Hepatocyte (in vitro differentiated cells): Measurements from ENCODE around the gene MTA3.

ENCODE experiments used
- CTCF ChIP-seq: fragments of 200-600 bp; sonication (generic); IDR thresholded peaks from 2 replicates; pipeline ENCODE4 v1.5.1; 2016; ENCODE audit warnings: antibody characterized with exemption, mild to moderate bottlenecking; ENCODE audit not compliant: poor library complexity
- EZH2 ChIP-seq: fragments of 200-600 bp; sonication (generic); IDR thresholded peaks from 2 replicates; pipeline ENCODE4 v1.6.1; 2016; ENCODE audit warnings: antibody characterized with exemption, mild to moderate bottlenecking, borderline replicate concordance
- EZH2phosphoT487 ChIP-seq: fragments of 200-600 bp; sonication (generic); IDR thresholded peaks from one replicate; pipeline ENCODE4 v1.6.1; 2018; ENCODE audit warnings: antibody characterized with exemption, mild to moderate bottlenecking, low read depth, moderate library complexity; ENCODE audit not compliant: unreplicated experiment, severe bottlenecking

GRCh38 chr2:42581257-42581656 lies 12.8 kb downstream of the MTA3 start:
- TF ChIP-seq CTCF (no peak), EZH2 (no peak), EZH2phosphoT487 (no peak)
